DMS53 treated with DMSO at 0.1 percent for 48 hours (cell line): ENCODE results near the gene TGM3.

Source experiments
- DNase-seq: peaks from one replicate; lab custom pipeline; 2025; ENCODE audit not compliant: unreplicated experiment; lab: John Stamatoyannopoulos, UW

Gene TGM3

DNA sequence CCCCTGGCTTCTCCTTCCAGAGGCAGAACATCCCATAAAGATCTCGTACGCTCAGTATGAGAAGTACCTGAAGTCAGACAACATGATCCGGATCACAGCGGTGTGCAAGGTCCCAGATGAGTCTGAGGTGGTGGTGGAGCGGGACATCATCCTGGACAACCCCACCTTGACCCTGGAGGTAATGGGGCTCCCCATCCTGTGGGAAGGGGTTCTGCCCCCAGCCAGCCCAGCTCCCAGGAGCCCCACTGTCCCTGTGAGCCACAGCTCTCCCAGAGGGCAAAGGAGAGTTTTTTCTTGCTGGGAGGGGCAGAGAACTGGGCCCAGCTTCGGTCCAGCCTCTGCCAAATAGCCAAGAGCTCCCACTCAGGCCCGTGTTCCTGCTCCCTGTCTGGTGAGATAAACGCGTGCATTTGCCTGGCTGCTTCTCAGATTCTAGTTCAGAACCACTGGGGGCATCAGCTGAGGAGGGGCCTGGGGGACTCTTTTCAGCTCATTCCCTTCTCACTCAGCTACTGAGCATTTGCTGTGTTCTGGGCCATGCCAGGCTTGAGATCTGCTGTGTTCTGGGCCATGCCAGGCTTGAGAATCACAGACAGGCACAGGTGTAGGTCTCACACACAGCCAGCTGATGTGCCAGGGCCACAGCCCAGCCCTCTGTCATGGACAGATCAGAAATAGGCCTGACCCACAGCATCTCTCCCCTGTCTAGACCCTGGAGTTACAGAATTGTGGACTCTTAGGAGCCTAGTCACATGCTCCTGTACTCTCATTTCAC lies 39.5 kb downstream of the TGM3 start:
- no peak for DNase-seq

DNA sequence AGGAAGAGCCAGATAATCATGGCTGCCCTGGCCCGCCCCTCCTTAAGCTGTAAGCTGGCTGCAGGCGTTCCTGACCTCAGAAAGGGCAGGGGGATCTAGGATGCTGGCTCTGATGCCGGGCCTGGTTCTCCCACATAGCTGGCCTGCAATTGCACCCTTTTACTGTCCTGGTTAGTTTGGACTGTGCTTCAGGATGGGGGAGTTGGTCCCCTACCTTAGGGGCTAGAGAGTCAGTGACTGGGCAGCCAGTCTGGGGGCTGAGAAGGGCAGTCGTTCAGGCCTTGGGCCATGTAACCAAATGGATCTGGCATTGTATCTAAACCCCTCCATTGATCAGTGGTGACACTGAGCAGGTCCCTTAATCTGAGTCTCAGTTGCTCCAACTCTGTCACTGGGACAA lies 40.7 kb downstream of the TGM3 start:
- DNase-seq, result no peak

DNA sequence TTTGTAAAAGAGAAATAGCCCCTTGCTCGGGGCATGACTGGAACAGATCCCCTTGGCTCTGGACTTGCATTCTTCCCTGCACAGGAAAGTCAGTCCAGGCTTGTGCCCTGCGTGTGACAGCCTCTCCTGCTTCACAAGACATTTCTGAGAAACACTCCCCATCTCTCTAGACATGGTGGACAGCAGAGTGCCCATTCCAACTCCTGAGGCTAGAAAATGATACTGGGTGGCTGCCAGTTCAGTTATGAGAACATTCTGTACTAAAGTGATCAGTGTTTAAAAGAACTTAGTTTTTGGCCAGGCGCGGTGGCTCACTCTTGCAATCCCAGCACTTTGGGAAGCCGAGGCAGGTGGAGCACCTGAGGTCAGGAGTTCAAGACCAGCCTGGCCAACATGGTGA lies 41.3 kb downstream of the TGM3 start:
- no peak for DNase-seq

DNA sequence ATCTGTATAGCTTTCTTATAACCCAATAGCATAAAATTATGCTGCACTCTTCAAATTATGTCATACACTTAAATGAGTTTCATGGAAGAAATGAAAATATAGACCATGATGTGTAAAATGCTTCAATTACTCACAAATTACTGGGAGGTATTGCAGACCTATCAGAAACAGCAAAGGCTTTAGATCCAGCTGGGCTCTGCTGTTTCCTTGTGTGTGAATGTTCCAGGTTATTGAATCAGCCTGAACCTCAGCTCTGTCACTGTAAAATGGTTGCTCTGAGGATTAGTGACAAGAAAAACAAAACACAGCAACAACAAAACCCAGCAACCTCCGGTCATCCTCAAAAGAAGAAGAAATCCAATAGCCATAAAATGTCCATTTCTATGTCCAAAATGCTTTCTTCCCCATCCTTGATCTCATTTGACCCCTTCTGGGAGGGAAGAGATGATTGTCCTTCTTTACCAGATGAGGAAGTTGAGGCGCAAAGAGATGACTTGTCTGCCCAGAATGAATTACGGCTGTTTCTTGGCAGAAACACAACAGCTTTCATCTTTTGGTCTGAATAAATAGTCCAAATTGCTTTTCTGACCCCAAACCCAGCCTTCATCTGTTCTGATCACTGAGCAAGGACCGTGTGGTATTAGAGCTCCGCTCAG lies 42.7 kb downstream of the TGM3 start:
- DNase-seq, result no peak

DNA sequence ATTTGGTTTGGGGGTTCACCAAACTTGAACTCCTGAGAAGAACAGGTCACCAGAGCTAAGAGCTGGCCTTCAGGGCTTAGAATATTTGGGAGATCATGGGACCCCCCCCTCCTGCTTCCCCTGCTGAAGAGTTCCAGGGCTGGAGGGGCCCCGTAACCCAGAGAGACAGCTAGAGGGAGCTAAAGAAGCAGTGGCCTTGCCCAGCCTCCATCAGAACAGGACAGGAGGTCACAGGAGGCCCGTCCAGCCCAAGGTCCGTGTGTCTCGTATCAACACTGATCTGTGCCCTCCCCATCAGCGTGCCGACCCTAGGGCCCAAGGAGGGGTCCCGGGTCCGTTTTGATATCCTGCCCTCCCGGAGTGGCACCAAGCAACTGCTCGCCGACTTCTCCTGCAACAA lies 44.3 kb downstream of the TGM3 start:
- no peak for DNase-seq

DNA sequence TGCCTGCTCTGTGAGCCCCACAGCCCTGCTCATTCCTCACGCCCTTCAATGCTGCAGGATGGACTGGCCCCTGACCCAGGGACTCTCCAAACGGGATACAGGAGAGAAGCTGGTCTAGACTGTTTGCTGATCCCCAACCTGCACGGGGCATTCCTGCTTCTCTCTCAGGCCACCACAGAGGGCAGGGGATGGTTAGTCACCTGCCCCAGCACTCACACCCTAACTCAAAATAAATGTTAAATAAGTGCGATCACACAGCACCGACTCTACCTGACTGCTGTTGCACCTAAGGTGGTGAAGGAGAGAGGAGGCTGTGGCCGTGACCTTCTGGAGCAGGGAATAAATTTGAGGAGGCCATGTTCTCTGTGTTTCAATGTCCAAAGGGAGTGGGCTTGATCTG lies 45.0 kb downstream of the TGM3 start:
- DNase-seq, result no peak

DNA sequence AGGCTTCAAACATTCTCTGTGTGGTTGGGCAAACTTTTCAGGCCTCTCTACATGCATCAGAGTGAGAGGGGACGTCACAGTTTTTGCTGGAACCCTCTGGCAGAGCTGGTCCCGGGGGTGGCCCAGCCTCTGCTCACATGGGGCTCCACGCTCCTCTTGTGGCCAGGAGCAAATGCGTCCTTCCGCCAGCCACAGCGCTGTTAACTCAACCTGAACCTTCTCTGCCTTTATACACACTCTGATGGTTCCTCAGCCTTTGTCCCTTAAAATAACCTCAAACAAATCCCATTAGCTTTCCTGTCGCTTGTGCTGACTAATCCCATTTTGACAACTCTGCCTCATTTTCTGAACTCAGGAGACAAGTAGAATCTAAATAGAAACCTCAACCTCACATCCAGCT lies 45.5 kb downstream of the TGM3 start:
- no peak for DNase-seq

DNA sequence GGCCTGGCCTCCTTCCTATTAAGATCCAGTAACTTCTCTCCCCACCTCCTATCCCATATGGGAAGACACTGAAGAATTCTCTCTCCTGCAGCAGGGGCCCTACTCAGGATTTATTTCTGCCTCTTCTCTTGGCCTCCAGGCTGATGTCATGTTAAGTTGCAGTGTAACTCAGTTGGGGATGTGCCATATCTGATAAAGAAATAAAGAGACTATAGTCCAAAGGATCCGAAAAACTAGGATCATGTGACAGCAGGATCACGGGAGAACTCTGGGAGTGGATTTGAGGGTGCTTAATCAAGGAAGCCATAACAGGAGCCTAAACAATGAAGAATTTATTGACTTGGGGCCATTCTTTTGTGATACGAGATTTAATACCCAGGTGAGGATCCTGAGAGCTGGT lies 46.4 kb downstream of the TGM3 start:
- no peak for DNase-seq

DNA sequence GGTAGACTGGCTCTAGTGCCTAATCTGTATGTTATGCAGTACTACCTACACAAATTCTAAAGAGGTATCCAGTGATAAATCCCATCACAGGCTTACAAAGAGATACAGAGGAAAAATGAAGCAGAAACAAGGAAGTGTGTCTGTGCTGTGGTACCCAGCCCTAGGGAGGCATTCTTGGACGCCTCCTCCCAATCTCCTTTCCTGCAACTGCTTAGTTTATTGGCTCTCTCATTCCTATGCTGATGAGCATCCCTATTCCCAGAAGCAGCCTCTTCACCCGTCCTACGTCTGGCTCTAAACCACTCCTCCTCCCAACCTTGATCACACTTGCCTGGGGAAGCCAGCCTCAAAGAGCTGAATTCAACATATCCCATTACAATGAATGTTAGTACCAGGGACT lies 50.4 kb downstream of the TGM3 start:
- DNase-seq, result no peak

DNA sequence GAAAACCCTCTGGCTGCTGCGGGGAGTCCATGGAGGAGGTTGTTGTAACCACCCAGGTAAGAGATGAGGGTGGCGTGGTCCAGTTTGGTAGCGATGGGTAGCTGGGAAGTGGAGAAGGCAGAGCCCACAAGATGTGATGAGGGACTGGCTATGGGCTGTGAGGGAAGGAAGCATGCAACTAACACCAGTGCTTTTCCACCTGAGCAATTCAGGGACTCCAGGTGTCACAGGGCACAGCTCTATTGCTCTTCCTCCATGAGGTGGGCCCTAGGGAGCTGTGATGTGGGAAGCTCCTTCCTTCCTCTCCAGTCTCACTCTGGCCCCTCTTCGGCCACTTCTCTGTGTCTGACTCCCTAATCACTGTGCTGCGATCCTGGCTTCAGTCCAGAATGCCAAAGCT lies 52.5 kb downstream of the TGM3 start:
- no peak for DNase-seq

DNA sequence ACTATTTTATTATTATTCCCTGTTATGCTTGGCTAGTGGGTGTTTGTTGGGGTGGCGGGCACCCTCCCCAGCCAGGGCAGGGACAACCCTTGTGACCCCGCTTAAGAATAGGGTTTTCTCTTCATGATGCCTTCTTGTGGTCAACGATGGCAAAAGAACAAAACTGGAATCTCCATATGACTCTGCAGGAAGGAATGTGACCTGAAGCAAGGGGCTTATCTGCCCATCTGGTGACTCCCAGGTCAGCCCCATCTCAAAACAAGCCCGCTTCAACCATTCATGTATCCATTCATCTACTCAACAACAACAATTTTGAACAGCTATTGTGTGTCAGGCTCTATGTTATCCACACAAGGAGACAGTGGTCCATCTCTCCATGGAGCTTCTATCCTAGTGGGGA lies 54.0 kb downstream of the TGM3 start:
- no peak for DNase-seq

DNA sequence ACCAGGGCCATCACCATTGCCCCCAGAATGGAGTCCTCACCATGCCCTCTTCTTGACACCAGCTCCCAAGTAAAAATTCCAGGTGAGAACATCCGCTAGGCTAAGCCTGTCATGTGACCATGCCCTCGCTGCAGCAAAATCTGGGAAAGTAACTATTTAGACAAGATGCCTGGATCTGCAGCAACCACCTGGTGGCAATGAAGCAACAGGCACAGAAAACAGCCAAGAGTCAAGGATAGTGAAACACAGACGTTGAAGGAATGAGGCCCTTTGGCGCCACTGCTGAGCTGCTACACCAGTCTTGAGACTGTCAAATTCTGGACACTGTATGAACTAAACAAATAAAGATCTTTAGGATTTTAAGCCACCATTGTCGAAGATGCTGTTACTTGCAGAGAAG lies 54.8 kb downstream of the TGM3 start:
- no peak for DNase-seq

DNA sequence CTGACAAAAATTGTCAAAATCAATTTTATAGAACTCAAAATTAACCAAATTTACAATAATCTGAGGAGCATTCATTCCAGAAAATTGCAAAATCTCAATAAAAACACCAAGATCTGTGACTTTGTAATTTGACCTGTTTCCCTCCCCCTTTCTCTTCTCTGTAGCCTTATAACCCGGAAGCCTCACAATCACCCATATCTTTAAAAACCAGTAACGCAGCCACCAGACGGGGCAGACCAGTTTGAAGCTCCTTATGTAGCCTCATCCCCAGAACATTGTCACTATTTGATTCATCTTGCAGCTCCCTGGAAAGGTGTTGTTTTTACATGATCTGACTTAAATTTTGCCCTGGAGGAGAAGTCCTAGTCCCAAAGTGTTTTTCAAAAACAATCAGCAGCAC lies 57.4 kb downstream of the TGM3 start:
- no peak for DNase-seq

DNA sequence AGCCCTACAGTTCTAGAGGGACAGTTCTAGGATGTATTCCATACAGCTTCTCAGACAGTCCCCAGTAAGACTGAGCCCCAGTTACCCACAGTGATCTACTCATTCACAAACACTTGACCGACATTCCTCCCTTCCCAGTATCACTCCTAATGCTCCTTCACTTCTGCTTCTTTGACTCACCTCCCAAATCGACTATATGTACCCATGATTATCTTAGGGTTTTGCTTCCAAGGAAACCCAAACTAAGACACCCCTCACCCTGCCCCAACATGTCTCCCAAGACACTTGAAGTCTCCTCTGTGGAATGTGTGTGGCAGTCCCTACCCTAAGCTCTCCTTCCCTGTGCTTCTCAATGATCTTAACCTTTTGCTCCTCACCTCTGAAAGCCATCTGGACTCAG lies 61.3 kb downstream of the TGM3 start:
- no peak for DNase-seq

DNA sequence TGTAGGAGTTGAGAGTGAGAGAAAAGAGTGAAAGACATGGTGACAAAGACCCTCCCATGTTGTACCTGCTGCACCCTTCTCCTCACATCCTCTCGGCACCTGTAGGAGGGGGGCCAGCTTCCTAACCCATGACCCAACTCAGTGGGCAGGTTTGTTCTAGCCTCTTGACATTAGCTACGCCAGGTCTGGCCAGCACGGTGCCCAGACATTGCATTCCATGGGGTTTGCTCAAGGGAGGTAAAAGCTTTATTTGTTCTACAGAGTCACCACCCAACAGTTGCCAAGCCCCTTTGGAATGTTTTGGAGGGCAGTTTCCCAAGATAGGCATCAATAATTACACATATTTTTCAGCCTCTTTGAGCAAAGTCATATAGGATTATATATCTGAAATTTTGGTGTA lies 62.2 kb downstream of the TGM3 start:
- no peak for DNase-seq

DNA sequence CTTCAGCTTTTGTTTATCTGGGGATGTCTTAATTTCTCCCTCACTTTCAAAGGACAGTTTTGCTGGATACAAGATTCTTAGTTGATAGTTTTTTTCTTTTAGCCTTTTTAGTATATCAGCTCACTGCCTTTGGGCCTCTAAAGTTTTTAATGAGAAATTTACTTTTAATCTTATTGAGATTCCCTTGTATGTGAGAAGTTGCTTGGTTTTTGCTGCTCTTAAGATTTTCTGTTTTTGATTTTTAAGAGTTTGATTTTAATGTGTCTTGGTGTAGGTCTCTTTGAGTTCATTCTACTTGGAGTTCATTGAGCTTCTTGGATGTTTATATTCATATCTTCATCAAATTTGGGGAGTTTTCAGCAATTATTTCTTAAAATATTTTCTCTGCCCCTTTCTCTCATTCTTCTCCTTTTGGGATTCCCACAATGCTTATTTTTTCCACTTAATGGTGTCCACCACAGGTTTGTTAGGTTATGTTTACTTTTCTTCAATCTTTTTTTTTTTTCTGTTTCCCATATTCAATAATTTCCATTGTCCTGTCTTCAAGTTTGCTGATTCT lies 65.3 kb downstream of the TGM3 start:
- no peak for DNase-seq

DNA sequence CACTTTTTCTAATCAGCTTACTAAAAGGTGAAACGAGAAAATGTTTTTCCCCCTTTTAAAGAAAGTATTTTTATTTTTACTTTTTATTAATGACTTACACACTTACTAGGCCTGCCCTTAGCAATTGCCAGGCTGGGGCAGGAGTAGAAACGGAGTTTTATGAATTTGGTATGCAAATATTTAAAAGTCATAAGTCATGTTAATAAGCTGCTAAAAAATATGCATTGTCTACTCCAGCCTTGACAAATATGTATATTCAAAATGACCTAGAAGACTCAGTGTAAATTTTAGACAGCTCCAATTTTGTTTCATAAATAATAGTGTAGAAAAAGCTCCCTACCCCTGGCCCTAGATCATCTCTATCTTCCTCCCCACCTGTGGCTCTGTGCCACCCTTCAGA lies 67.4 kb downstream of the TGM3 start:
- DNase-seq, result no peak

DNA sequence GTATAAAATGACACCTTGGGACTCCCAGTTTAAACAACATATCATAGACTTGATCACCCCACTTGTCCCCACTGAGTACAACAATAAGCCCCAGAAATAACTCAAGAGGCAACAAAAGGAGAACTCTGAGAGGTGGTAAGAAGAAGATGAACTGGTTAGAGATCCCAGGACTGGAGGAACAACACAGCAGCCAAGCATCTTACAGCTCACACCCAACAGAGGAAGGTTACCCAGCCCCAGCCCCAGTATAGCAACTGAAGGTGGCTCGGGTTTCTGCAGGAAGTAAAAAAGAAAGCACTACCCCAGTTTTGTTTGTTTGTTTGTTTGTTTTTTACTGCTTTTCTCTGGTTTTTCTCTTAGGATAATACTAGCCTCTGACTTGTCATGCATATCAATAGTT lies 67.8 kb downstream of the TGM3 start:
- DNase-seq, result no peak

DNA sequence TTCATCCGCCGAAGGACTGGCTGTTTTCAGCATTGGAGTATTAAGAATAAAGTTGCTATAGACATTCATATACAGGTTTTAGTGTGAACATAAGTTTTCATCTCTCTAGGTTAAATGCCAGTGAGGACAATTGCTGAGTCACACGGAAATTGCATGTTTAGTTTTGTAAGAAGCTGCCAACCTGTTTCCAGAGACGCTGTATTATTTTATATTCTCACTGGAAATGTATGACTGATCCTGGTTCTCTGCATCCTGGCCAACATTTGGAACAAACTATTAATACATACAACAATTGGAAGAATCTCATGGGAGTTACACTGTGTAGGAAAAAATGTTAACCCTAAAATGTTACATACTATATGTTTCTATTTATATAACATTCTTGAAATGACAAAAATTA lies 68.2 kb downstream of the TGM3 start:
- no peak for DNase-seq

DNA sequence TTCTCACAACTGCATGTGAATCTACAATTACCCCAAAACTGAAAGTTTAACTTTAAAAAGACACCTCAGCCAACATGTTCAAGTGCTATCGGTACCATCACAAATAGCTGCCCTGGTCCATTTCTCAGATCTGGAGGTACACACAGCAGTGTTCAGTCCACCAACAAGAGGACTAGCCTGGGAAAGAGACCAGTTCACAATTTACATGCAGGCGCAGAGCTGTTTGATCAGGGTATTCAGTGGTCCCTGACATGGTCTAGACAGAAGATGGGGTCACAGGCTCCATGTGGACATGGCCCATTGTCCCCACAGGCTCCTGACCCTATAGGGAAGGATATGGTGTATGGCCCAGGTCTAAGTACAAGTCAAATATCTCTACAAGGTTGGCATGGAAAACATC lies 69.3 kb downstream of the TGM3 start:
- no peak for DNase-seq

DNA sequence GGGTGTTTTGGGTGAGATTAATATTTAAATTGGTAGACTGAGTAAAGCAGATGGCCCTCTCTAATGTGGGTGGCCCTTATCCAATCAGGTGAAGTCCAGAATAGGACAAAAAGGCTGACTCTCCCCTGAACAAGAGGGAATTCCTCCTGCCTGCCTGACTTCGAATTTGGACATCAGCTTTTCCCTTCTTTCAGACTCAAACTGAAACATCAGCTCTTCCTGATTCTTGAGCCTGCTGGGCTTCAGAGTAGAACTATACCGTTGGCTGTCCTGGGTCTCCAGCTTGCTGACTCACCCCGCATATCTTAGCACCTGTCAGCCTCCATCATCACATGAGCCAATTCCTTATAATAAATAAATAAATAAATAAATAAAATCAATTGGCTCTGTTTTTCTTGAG lies 69.9 kb downstream of the TGM3 start:
- DNase-seq, result no peak

DNA sequence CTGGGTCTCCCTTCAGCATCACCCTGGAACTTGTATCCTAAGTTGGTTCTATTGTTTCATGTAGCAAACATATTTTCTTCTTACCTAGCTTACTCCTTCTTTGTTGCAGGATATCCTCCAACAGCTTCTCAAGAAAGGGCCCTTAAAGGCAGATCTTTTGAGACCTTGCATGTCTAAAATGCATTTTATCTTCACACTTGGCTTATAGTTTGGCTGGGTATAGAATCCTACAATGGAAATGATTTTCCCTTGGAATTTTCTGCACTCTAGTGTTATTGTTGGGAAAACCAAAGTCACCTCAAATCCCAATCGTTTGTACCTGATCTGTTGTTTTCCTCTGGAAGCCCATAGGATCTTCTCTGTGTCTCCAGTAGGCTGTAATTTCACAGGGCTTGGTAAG lies 72.8 kb downstream of the TGM3 start:
- no peak for DNase-seq

DNA sequence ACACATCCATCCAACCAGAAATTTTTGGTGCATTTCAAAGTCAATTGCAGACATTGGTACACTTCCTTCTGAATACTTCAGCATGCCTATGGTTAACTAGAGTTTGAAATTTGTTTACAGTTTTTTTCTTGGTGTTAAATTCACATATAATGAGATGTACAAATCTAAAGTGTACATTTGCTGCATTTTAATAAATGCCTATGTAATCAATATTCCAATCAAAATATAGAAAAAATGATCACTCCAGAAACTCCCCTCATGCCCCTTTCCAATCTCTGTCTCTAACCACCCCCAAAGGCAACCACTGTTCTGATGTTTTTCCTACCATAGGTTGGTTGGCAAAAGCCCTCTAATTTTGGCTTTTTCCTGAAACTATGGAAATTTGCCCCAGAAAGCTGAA lies 77.3 kb downstream of the TGM3 start:
- no peak for DNase-seq
